HEK293 (cell line): ENCODE measurements around the gene AFF4.
"Not testable (repeated sequence)": the region's sequence is repeated elsewhere in the genome, so short reads cannot be mapped to it uniquely, and the experiment has no call there.

Experiments
- SP3 ChIP-seq: fragments of 450-650 bp; formaldehyde crosslinking; IDR thresholded peaks from 2 replicates; pipeline ENCODE4 v1.5.1; 2016; ENCODE audit warnings: missing biosample characterization, missing genetic modification characterization
- ZNF140 ChIP-seq: fragments of 450-650 bp; formaldehyde crosslinking; IDR thresholded peaks from 2 replicates; pipeline ENCODE4 v1.5.1; 2016; ENCODE audit warnings: missing biosample characterization, missing genetic modification characterization
- ZNF146 ChIP-seq: fragments of 450-650 bp; formaldehyde crosslinking; IDR thresholded peaks from 2 replicates; pipeline ENCODE4 v1.5.1; 2016; ENCODE audit warnings: missing biosample characterization, missing genetic modification characterization
- ZNF610 ChIP-seq: fragments of 450-650 bp; formaldehyde crosslinking; IDR thresholded peaks from 2 replicates; pipeline ENCODE4 v1.5.1; 2016; ENCODE audit warnings: missing biosample characterization, missing genetic modification characterization, borderline replicate concordance
- TF ChIP-seq, protein P1 (sequence below): fragments of 450-650 bp; formaldehyde crosslinking; IDR thresholded peaks from 2 replicates; pipeline ENCODE4 v1.5.1; 2016; ENCODE audit warnings: missing biosample characterization, missing genetic modification characterization
- TF ChIP-seq, protein P2 (sequence below): fragments of 450-650 bp; formaldehyde crosslinking; IDR thresholded peaks from 2 replicates; pipeline ENCODE4 v1.5.1; 2016; ENCODE audit warnings: missing biosample characterization, missing genetic modification characterization
- TF ChIP-seq, protein P3 (sequence below): IDR thresholded peaks from 2 replicates; pipeline ENCODE4 v1.6.1; 2011; ENCODE audit warnings: mild to moderate bottlenecking, low read depth, low read length, borderline replicate concordance

DNA sequence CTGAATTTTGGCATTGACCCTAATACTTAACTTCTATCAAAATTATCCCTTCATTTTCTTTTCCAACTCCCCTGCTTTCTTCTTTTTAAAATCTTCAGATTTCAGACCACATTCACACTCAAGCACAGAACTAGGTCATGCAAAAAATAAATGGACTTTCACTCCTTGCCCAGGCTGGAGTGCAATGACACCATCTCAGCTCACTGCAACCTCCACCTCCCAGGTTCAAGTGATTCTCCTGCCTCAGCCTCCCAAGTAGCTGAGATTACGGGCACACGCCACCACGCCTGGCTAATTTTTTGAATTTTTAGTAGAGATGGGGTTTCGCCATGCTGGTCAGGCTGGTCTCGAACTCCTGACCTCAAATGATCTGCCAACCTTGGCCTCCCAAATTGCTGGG lies 108.4 kb downstream of the AFF4 start:
- not testable (repeated sequence) for TF ChIP-seq SP3 (tag by site-specific recombination); ZNF140; ZNF610 (tag by site-specific recombination); ZNF146
- TF ChIP-seq, protein P1, sequence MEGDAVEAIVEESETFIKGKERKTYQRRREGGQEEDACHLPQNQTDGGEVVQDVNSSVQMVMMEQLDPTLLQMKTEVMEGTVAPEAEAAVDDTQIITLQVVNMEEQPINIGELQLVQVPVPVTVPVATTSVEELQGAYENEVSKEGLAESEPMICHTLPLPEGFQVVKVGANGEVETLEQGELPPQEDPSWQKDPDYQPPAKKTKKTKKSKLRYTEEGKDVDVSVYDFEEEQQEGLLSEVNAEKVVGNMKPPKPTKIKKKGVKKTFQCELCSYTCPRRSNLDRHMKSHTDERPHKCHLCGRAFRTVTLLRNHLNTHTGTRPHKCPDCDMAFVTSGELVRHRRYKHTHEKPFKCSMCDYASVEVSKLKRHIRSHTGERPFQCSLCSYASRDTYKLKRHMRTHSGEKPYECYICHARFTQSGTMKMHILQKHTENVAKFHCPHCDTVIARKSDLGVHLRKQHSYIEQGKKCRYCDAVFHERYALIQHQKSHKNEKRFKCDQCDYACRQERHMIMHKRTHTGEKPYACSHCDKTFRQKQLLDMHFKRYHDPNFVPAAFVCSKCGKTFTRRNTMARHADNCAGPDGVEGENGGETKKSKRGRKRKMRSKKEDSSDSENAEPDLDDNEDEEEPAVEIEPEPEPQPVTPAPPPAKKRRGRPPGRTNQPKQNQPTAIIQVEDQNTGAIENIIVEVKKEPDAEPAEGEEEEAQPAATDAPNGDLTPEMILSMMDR (tag by site-specific recombination): not testable (repeated sequence)
- TF ChIP-seq, protein P2, sequence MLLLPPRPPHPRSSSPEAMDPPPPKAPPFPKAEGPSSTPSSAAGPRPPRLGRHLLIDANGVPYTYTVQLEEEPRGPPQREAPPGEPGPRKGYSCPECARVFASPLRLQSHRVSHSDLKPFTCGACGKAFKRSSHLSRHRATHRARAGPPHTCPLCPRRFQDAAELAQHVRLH (tag by site-specific recombination): not testable (repeated sequence)
- TF ChIP-seq, protein P3, sequence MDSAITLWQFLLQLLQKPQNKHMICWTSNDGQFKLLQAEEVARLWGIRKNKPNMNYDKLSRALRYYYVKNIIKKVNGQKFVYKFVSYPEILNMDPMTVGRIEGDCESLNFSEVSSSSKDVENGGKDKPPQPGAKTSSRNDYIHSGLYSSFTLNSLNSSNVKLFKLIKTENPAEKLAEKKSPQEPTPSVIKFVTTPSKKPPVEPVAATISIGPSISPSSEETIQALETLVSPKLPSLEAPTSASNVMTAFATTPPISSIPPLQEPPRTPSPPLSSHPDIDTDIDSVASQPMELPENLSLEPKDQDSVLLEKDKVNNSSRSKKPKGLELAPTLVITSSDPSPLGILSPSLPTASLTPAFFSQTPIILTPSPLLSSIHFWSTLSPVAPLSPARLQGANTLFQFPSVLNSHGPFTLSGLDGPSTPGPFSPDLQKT: not testable (repeated sequence)
